ENCODE results near the gene SGCB.

Gene SGCB

DNA sequence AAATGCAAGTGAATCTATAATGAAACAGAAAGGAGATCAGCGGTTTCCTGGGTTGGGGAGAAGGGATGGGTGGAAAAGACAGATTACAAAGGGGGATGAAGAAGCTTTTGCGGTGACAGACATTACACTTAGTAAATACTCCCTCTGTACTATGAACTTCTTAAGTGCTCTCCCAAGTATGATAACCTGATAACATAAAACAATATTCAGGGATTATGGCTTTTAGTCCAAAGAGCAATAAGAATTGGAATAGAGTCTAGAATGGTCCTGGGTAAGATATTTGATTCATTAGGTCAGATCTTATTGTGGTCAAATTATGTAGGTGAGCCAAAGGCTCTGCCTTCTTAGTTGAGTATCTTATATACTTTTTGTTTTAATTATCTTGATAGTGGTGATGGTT is 27.1 kb downstream of the SGCB start:
- TF ChIP-seq, protein P1, sequence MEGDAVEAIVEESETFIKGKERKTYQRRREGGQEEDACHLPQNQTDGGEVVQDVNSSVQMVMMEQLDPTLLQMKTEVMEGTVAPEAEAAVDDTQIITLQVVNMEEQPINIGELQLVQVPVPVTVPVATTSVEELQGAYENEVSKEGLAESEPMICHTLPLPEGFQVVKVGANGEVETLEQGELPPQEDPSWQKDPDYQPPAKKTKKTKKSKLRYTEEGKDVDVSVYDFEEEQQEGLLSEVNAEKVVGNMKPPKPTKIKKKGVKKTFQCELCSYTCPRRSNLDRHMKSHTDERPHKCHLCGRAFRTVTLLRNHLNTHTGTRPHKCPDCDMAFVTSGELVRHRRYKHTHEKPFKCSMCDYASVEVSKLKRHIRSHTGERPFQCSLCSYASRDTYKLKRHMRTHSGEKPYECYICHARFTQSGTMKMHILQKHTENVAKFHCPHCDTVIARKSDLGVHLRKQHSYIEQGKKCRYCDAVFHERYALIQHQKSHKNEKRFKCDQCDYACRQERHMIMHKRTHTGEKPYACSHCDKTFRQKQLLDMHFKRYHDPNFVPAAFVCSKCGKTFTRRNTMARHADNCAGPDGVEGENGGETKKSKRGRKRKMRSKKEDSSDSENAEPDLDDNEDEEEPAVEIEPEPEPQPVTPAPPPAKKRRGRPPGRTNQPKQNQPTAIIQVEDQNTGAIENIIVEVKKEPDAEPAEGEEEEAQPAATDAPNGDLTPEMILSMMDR (IDR thresholded peaks at IDR 0.05; ENCODE audit: low read depth, low read length, missing control alignments): no peak
- DNase-seq (ENCODE audit: extremely low read depth, low read depth): no peak
- H3K4me3 ChIP-seq (replicated peaks; ENCODE audit: low read depth, low read length): no peak overlapping the region

DNA sequence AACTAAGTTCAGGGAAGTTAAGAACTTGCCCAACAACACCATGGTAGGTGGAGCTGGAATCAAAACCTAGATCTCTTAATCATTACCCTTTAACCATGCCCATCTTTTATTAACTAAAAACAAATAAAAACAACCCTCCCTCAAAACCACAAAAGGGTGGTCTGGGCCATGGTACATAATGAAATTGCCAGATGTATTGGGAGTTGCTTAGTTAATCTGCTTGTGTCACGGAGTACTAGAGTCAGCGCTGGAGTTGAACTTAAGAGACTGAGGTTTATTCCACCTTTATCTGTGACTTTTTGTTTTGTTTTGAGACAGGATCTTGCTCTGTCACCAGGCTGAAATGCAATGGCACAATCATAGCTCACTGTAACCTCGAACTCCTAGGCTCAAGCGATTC is 31.2 kb downstream of the SGCB start:
- DNase-seq (ENCODE audit: extremely low read depth, low read depth): no peak
- no peak overlapping the region for H3K4me3 ChIP-seq (replicated peaks; ENCODE audit: low read depth, low read length)
- TF ChIP-seq, protein P1 (IDR thresholded peaks at IDR 0.05; ENCODE audit: low read depth, low read length, missing control alignments): no peak

DNA sequence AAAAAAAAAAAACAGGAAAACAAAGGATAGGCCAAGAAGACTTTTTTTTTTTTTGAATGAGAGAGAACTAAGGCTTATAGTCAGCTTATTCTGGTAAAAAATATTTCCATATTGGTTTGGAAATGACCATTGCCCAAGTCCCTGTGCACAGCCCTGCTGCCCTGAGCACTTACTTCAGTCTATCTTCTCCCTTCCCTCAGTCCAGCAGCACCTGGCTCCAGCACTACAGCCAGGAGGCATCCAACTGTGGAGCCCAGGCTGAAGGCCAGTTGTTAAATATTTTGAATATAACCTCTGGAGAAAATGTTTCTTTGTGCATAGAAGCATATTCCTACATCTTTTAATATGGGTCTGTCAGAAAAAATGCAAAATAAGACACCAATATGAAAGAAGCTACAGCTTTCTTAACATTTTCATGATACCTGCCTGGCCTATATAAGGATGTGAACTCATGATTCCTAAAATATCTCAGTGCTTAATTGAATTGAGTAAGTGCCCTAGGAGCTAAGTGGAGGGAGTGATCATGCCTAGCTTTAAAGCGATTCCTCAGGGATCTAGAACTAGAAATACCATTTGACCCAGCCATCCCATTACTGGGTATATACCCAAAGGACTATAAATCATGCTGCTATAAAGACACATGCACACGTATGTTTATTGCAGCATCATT is 32.4 kb downstream of the SGCB start:
- no peak for DNase-seq (ENCODE audit: extremely low read depth, low read depth)
- TF ChIP-seq, protein P1 (IDR thresholded peaks at IDR 0.05; ENCODE audit: low read depth, low read length, missing control alignments): no peak
- no peak overlapping the region for H3K4me3 ChIP-seq (replicated peaks; ENCODE audit: low read depth, low read length)

DNA sequence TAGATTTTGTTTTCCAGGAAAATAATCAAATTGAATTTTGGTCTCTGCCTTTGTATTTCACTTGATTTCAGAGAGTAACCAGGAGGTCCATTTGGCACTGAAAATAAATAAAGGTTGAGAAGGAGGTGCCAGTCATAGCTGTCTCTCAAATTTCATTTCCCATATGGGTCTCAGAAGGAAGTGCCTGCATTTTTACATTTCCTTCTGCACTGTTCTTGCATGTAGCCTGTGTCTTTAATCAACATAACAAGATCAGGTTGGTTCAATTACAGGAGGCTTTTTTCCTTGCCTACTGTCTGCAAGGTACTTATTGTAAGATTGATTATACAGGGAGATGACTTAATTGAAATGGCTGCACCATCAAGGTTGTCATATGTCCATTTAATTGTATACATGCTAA is 33.7 kb downstream of the SGCB start:
- no peak for DNase-seq (ENCODE audit: extremely low read depth, low read depth)
- no peak overlapping the region for H3K4me3 ChIP-seq (replicated peaks; ENCODE audit: low read depth, low read length)
- TF ChIP-seq, protein P1 (IDR thresholded peaks at IDR 0.05; ENCODE audit: low read depth, low read length, missing control alignments): no peak

DNA sequence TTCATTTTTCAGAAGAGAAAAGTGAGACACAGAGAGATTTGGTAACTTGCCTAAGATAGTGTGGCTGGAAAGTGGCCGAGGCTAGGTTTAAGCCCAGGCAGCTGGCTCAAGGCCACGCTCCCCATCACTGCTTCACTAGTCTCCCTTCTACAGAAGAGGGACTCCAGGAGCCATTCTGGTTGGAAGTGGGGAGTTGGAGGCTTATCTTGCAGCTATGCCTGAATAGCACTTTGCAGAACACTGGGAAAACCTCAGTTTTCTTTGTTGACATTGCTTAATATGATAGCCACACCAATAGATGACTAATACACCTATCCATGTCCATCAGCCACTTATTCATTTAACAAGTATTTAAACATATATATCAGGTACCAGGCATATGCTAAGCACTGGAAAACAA is 36.5 kb downstream of the SGCB start:
- DNase-seq (ENCODE audit: extremely low read depth, low read depth): no peak
- TF ChIP-seq, protein P1 (IDR thresholded peaks at IDR 0.05; ENCODE audit: low read depth, low read length, missing control alignments): no peak
- no peak overlapping the region for H3K4me3 ChIP-seq (replicated peaks; ENCODE audit: low read depth, low read length)

DNA sequence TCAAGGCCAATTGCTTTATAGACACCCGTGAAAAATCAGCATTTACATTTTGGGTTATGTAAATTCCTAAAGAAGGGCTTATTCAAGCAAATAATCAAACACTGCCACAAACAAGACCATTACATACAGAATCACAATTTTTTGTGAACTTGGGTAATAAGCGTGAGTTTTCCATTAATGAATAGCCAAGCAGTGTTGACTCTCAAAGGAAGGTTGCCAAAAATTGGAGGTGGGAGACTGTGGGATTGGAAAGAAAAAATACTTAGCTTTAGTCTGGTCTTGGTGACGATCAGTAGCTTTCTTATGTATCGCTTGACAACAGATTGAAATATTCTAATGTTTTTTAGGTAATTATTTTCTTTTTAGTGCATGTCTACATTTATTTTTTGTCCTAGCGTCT is 38.8 kb downstream of the SGCB start:
- TF ChIP-seq, protein P1 (IDR thresholded peaks at IDR 0.05; ENCODE audit: low read depth, low read length, missing control alignments): no peak
- H3K4me3 ChIP-seq (replicated peaks; ENCODE audit: low read depth, low read length): no peak overlapping the region
- no peak for DNase-seq (ENCODE audit: extremely low read depth, low read depth)

DNA sequence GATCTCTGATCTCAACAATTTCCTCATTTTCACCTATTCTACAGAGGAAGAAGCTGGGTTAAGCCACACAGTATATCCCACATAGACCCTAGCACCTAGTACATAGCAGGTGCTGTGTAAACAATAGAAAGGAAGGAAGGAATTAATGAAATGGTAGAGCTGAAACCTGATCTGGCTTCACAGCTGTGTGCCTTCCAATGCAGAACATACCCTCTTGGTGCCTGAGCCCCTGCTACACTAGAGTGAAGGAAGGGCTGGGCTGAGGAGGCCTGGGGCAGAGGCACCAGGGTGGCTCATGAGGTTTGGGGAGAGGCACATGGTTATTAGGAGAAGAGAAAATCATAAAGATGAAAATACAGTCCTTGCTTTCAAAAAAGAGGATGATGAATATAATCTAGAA is 39.3 kb downstream of the SGCB start:
- DNase-seq (ENCODE audit: extremely low read depth, low read depth): no peak
- H3K4me3 ChIP-seq (replicated peaks; ENCODE audit: low read depth, low read length): no peak overlapping the region
- TF ChIP-seq, protein P1 (IDR thresholded peaks at IDR 0.05; ENCODE audit: low read depth, low read length, missing control alignments): no peak
